ENCODE measurements around the gene CARMIL1.

CARMIL1 gene

DNA sequence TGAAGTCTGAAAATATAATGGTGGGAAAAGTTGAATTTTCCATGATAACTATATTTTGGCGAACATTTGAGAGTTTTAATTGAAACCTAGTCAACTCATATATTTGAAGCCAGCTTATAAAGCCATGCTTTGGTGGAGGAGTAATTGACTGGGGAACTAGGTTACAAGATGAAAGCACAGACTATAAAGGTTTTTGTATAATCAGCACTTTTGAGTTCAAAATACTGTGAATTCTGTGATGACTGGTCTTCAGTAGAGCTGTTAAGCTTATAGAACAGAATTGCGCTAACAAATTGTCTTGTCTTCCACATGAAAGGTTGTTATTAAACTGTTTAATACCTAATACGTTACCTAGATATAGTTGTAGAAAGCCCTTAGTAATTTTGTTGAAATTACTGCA lies 213.8 kb downstream of the CARMIL1 start:
- Histone ChIP-seq H4K20me1 (ENCODE audit: insufficient read depth) (no peaks in the 10 kb centered on the region), H3K4me1 (ENCODE audit: low read depth, poor library complexity, severe bottlenecking) (peaks cover 14% of the 10 kb centered on the region), H3K4me3 (IDR thresholded peaks at IDR 0.05; ENCODE audit: insufficient read depth, low read depth, low read length) (no peak overlapping the region), H3K27me3 (ENCODE audit: insufficient read depth, low read depth) (no peaks in the 10 kb centered on the region), H3K27ac (no peak overlapping the region), H3K4me2 (no peak overlapping the region), H3K36me3 (ENCODE audit: insufficient read depth) (no peaks in the 10 kb centered on the region), H3K79me2 (ENCODE audit: insufficient read depth, low read depth) (no peaks in the 10 kb centered on the region), H2AFZ (ENCODE audit: low read depth) (no peak overlapping the region), H3K9ac (no peak overlapping the region)
- TF ChIP-seq, protein P1, sequence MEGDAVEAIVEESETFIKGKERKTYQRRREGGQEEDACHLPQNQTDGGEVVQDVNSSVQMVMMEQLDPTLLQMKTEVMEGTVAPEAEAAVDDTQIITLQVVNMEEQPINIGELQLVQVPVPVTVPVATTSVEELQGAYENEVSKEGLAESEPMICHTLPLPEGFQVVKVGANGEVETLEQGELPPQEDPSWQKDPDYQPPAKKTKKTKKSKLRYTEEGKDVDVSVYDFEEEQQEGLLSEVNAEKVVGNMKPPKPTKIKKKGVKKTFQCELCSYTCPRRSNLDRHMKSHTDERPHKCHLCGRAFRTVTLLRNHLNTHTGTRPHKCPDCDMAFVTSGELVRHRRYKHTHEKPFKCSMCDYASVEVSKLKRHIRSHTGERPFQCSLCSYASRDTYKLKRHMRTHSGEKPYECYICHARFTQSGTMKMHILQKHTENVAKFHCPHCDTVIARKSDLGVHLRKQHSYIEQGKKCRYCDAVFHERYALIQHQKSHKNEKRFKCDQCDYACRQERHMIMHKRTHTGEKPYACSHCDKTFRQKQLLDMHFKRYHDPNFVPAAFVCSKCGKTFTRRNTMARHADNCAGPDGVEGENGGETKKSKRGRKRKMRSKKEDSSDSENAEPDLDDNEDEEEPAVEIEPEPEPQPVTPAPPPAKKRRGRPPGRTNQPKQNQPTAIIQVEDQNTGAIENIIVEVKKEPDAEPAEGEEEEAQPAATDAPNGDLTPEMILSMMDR (conservative IDR thresholded peaks at IDR 0.05; ENCODE audit: low read depth, low read length), result no peak

DNA sequence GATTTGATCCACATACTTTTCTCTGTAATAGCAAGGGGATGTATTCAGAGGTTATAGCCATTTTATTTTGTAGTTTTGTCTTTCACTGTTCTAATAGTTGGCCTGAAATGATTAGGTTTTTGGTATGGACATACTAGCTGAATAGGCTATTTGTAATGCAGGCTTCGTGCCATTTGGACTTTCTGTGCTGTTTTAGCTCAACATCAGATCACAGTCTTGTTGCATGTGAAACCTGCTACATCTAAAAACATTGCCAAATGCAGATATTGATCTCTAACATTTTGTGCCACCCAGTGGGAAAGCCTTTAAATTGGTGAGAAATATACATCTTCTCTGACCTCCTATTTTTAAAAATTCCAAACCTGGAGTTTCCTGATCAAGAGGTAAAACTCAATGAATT lies 215.3 kb downstream of the CARMIL1 start:
- TF ChIP-seq, protein P1 (conservative IDR thresholded peaks at IDR 0.05; ENCODE audit: low read depth, low read length), result no peak
- H3K4me2 ChIP-seq, result no peak overlapping the region
- no peak overlapping the region for H3K4me3 ChIP-seq (IDR thresholded peaks at IDR 0.05; ENCODE audit: insufficient read depth, low read depth, low read length)
- no peak overlapping the region for H2AFZ ChIP-seq (ENCODE audit: low read depth)
- H3K79me2 ChIP-seq (ENCODE audit: insufficient read depth, low read depth), result no peaks in the 10 kb centered on the region
- H4K20me1 ChIP-seq (ENCODE audit: insufficient read depth), result no peaks in the 10 kb centered on the region
- H3K27ac ChIP-seq, result no peak overlapping the region
- H3K27me3 ChIP-seq (ENCODE audit: insufficient read depth, low read depth), result no peaks in the 10 kb centered on the region
- no peaks in the 10 kb centered on the region for H3K36me3 ChIP-seq (ENCODE audit: insufficient read depth)
- no peak overlapping the region for H3K9ac ChIP-seq
- peaks cover 10% of the 10 kb centered on the region for H3K4me1 ChIP-seq (ENCODE audit: low read depth, poor library complexity, severe bottlenecking)

DNA sequence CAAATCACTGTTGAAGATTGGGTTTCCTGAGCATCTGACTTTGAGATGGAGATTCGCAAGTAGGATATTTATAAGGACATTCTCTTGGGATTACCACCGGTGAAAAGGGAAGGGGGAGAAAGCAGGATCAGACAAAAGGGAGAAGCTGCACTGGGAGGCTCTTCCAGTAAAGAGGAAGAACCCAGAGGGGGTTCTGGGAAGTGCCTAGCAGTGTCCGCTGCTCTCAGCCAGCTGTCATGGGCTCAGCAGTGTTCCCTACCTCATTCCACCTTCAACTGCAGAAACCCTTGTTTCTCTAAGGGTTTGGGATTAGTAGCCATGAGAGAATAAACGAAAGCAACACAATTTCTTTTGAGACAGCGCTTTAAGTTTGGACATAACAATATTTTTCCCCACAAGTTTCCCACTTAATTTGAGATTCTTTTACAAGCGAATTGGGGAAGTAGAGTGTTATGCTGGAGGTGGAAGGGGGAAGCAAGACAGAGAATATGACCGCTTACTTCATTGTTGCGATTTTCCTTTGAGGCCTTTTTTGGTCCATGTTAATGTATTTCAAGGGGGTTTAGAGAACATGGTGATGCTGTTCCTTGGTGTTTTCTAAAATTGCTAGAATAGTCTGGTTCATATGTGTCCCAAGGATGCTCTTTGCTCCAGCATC lies 218.3 kb downstream of the CARMIL1 start:
- Histone ChIP-seq H3K79me2 (ENCODE audit: insufficient read depth, low read depth) (no peaks in the 10 kb centered on the region), H3K9ac (no peak overlapping the region), H2AFZ (ENCODE audit: low read depth) (no peak overlapping the region), H3K4me2 (no peak overlapping the region), H3K27ac (no peak overlapping the region), H3K4me1 (ENCODE audit: low read depth, poor library complexity, severe bottlenecking) (no peaks in the 10 kb centered on the region), H4K20me1 (ENCODE audit: insufficient read depth) (no peaks in the 10 kb centered on the region), H3K36me3 (ENCODE audit: insufficient read depth) (no peaks in the 10 kb centered on the region), H3K4me3 (IDR thresholded peaks at IDR 0.05; ENCODE audit: insufficient read depth, low read depth, low read length) (no peak overlapping the region), H3K27me3 (ENCODE audit: insufficient read depth, low read depth) (no peaks in the 10 kb centered on the region)
- TF ChIP-seq, protein P1 (conservative IDR thresholded peaks at IDR 0.05; ENCODE audit: low read depth, low read length), result no peak

DNA sequence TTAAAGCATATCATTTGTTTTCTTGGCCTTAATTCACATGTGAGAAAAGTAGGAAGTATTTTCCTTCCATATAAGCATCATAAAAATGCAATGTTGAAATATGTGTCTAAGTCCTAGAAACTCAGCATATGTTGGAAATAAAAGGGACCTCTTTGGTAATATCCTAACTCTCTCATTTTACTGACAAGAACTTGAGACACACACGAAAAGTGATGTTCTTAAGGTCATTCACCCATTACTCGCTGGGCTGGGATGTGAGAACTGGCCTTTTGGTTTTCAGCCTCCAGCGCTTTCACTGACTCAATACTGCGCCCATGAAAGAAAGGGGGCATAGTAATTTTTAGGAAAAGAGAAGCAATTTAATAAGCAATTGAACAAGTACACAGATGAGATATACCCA lies 219.3 kb downstream of the CARMIL1 start:
- TF ChIP-seq, protein P1 (conservative IDR thresholded peaks at IDR 0.05; ENCODE audit: low read depth, low read length), result no peak
- H3K4me2 ChIP-seq, result no peak overlapping the region
- H2AFZ ChIP-seq (ENCODE audit: low read depth), result no peak overlapping the region
- no peak overlapping the region for H3K9ac ChIP-seq
- H3K36me3 ChIP-seq (ENCODE audit: insufficient read depth), result no peaks in the 10 kb centered on the region
- no peak overlapping the region for H3K27ac ChIP-seq
- H3K79me2 ChIP-seq (ENCODE audit: insufficient read depth, low read depth), result no peaks in the 10 kb centered on the region
- H3K27me3 ChIP-seq (ENCODE audit: insufficient read depth, low read depth), result no peaks in the 10 kb centered on the region
- no peaks in the 10 kb centered on the region for H3K4me1 ChIP-seq (ENCODE audit: low read depth, poor library complexity, severe bottlenecking)
- no peaks in the 10 kb centered on the region for H4K20me1 ChIP-seq (ENCODE audit: insufficient read depth)
- no peak overlapping the region for H3K4me3 ChIP-seq (IDR thresholded peaks at IDR 0.05; ENCODE audit: insufficient read depth, low read depth, low read length)

Measured in KMS-11 (cell line).